ENCODE results near the gene PNPLA6.
"Not testable (repeated sequence)": the region's sequence is repeated elsewhere in the genome, so short reads cannot be mapped to it uniquely, and the experiment has no call there.

Gene PNPLA6

DNA sequence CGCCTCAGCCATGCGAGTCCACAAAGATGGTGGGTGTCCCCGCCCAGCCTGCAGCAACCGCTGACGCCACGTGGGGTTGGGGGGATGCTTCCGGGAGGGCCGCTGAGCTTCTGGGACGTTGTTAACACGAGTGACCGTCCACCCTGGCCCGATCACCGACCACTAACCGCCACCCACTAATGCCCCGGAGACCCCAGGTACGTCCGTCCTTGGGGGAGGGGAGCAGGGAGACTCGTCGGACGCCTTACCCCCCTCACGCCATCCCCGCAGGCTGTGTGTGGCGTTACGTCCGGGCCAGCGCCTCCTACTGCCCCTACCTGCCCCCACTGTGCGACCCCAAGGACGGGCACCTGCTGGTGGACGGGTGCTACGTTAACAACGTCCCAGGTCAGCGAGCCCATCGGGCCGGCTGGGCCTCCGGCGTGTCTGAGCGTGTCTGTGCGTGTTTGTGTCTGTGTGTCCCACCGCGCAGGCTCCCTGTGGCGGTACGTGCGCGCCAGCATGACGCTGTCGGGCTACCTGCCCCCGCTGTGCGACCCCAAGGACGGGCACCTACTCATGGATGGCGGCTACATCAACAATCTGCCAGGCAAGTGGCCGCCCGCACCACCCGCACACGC, 21.3 kb downstream of the PNPLA6 start:
- DNase-seq, result no peak

- DNase-seq, result no peak
Measured at GRCh38 chr19:7558667-7559066, 23.1 kb downstream of the PNPLA6 start.

DNA sequence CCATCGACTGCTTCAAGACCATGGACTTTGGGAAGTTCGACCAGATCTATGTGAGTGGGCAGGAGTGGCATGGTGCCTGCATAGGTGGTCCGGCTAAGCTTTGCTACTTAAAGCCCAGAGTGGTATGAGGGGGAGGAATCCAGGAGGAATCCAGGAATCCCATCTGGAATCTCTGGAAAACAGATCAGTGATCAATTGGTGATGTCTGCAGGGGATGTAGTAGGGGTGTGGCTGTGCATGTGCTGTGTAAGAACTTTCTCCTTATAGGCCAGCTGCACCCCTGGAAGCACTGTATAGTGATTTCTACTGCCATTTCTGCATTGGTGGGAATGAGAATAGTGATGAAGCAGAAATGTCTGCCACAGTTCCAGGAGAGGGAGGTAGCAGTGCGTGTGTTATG, 23.6 kb downstream of the PNPLA6 start:
- DNase-seq, result no peak

DNA sequence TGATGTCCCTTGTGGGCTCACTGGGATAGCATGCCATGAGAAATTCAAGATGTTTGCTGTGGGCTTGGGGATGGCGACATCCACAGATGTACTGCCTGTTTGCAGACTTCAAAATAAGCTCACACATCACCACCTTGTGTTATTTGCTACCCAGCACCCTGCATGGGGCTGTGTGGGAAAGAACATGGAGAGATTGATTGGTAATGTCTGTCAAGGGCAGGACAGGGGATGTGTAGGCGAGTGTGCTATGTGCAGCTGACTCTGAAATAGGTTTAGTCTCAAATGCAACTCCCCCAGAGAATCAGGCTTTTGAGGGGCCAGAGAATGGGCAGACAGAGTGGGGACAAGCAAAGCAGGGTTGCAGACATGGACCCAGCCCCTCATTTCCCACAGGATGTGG, 24.7 kb downstream of the PNPLA6 start:
- no peak for DNase-seq

DNA sequence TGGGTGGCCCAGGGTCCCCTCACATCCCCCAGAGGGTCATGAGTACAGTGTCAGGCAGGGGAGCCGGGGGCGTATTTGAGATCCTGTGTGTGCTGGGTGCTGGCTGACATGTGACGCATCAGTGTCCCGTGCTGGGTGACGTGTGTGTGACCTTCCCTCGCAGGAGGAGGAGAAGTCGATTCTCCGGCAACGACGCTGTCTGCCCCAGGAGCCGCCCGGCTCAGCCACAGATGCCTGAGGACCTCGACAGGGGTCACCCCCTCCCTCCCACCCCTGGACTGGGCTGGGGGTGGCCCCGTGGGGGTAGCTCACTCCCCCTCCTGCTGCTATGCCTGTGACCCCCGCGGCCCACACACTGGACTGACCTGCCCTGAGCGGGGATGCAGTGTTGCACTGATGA, 25.8 kb downstream of the PNPLA6 start:
- no peak for DNase-seq

DNA sequence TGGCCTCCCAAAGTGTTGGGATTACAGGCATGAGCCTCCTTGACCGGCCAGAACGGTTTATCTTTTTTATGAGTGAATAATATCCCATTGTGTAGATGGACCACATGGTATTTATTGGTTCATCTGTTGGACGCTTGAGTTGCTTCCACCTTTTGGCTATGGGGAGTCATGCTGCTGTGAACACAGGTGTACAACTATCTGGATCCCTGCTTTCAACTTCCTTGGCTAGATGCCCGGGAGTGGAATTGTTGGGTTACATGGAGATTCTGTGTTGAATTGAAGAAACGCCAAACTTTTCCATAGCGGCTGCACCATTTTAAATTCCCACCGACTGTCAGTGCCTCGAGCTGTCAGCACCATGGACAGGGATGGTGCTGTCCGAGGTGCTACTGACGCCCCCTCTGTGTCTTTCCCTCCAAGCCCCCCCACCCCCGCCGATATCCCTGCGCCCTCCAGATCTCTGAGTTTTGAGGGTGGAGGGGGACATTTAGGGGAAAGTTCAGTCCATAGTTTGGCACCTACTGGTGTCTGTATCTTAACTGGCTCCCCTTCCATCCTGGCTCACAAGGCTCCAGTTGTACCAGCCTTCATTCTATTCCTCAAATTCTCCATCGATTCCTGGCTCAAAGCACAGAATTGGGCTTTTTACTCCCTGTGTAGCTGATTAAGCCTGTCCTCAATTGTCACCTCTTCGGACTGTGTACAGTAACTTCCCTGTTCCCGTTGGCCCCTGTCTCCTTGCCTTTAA, 27.3 kb downstream of the PNPLA6 start:
- DNase-seq, result no peak

DNA sequence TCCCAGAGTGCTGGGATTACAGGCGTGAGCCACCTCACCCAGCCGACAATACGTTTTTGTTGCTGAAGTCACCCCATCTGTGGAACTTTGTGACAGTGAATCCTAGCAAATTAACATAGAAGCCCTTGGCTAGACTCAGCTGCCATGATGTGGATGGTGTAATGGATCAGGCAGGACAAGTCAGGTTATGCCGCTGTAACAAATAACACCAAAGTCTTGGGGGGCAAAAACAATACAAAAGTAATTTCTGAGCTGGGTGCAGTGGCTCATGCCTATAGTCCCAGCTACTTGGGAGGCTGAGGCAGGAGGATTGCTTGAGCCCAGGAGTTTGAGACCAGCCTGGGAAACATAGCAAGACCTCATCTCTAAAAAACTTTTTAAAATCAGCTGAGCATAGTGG, 29.3 kb downstream of the PNPLA6 start:
- DNase-seq, result no peak

GRCh38 chr19:7565332-7565731, 29.8 kb downstream of the PNPLA6 start:
- no peak for DNase-seq

- DNase-seq, result no peak
Measured at GRCh38 chr19:7570761-7571160, 35.2 kb downstream of the PNPLA6 start.

GRCh38 chr19:7575434-7576040, 40.0 kb downstream of the PNPLA6 start:
- DNase-seq, result no peak

- DNase-seq, result not testable (repeated sequence)
Measured at GRCh38 chr19:7577422-7577821, 41.9 kb downstream of the PNPLA6 start.

DNA sequence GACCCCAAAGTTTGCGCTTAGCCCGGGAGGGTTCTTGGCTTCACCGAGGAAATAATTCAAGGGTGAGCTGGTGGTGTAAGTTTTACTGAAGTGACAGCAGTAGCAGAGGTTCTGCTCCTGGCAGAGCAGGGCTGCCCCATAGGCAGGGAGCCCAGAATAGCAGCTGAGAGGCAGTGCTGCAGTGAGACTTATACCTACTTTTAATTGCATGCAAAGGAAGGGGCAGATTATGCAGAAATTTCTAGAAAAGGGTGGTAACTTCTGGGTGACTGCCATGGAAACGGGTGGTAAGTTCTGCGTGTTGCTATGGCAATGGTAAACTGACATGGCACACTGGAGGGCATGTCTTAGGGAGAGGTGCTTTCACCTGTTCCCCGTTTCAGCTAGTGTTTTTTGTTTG, 42.6 kb downstream of the PNPLA6 start:
- DNase-seq, result no peak

DNA sequence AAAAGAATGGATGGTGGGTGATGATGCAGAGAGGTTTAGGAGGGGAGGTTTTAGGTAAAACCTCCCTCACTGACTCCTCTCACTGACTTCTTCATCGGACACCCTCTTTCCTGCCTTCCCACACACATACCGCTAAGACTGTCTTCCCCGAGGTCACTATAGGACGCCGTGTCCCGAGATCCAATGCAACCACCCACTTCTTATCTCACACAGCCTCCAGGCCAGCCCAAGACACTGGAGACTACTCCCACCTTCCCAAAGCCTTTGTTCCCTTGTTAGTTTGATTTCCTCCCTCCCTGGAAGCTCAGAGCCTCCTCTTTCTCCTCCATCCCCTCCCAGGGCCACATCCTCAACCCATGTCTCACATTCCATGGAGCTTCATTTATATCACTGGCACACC, 43.7 kb downstream of the PNPLA6 start:
- no peak for DNase-seq

DNA sequence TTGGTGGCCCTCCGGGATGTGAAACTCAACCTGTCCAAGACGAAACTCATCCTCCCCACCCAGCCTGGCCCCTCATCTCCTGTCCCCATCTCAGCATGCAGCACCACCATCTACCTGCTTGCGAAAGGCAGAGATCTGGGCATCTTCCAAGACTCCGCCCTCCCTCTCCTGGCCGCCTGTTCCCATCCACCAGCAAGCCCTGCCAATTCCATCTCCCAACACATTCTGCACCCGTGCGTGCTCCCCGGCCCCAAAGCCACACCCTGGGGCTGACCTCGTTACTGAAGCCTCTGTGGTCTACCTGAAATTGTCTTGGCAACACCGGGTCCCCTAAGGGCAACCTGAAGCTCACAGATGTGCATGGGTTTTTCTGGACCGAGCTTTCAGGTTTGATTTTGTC, 46.9 kb downstream of the PNPLA6 start:
- DNase-seq, result no peak

GRCh38 chr19:7589822-7590221, 54.3 kb downstream of the PNPLA6 start:
- DNase-seq, result no peak

DNA sequence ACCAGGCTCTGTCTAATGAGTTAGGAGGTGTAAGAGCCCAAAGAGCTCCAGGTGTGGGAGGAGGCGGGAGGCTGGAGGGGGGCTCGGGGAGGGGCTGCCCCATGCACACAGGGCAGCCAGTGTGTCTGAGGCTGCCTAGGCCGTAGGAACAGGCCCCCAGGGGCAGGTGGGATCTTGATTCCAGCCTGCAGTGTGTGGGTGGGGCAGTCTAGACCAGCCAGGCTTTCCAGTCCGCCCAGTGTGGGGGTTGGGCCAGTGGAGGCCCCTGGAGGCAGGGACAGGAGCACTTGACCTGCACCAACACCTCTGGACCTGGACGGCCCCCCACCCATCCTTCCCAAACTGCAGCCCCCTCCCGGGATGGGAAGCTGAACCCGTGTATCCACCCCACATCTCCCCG, 54.7 kb downstream of the PNPLA6 start:
- DNase-seq, result no peak

- peak; percentile 44 for DNase-seq
Measured at GRCh38 chr19:7595466-7596133, 60.1 kb downstream of the PNPLA6 start, which contains the start of gene CAMSAP3. CAMSAP3 (plus strand) TSS chr19:7595863; CDS start chr19:7596003, 140 bp downstream.

DNA sequence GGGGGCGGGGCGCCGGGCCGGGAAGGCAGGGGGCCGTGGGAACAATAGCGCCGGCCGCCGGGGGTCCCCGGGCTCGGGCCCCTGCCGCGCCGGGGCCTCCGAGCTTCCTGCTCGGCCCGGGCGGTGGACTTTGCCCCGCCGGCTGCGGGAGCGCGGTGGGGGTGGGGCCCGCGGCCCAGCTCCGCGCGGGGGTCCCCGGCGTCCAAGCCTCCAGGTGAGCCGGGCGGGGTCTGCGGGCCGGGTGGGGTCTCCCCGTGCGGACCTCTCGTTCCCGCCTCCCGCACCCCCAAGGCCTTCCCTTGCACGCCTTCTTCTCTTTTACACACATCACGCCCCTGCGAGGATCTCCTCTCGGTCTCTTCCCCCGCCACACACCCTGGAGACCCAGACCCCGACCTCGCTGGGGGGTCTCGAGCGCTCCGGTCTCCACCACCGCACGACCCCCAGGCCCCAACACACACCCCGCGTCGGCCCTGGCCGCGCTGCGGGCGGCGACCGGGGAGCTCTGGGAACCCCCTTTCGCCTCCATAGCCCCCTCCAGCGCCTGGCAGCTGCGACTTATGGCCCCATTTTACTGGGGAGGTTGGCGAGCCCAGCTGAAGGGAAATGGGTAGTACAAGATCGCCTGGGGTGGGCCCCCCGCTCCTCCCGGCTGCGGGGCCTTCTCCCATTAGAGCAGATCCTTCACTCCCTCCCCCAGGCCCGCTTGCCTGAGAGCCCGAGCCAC, 60.9 kb downstream of the PNPLA6 start:
- no peak for DNase-seq

GRCh38 chr19:7597689-7598088, 62.2 kb downstream of the PNPLA6 start:
- DNase-seq, result no peak

DNA sequence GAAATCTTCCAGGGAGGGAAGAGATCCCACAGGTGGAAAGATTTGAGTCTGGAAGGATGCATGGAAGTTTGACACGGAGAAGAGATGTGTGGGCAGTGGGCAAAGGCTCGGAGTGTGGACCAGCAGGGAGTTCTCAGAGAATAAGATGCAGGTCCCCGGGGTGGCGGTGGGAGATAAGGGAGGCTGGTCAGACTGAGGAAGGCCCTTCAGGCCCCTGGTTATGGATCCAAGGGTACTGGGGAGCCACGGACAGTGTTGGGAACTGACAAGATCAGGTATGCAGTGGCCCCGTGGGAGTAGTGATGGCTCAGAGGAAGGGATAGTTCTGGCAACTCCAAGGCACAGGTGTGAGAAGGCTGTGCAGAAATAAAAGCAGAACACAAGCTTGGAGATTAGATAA, 62.7 kb downstream of the PNPLA6 start:
- DNase-seq, result no peak

- DNase-seq, result no peak
Measured at GRCh38 chr19:7600721-7601120, 65.2 kb downstream of the PNPLA6 start.

GRCh38 chr19:7602240-7602934, 66.9 kb downstream of the PNPLA6 start:
- DNase-seq, result no peak
